ENCODE results near the gene NLK.

DNA sequence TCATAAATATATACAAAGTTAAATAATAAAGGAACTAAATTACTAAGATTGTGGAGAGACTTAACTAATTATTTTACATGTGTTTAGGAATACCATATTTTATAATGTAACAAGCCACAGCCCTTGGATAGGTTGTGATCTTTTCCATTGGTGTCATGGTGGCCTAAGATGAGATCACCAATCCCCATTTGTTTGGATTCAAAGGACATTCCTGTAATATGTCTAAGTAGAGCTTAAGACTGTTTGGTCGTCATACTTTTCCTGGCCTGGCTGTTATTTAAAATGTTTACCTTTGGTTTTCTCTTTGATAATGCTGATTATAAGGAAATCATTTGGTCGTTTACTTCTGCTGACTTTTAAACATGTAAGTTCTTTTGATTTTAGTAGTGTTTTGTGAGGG, 118.1 kb downstream of the NLK start:
- TF ChIP-seq CTCF (IDR thresholded peaks at IDR 0.05) (no peak), EZH2 (IDR thresholded peaks at IDR 0.05; ENCODE audit: borderline replicate concordance, insufficient read depth, low read depth, low read length, poor library complexity, severe bottlenecking) (no peak)

Data from B cell (primary cell).